ENCODE measurements around the gene EBI3. TPM values are rescaled to one million over a fixed set of nuclear protein-coding genes. Genes with fewer than 3 reads are reported as not detected.
A peak's percentile ranks its signal among the peaks of the same experiment; 100 is the strongest.
"Not testable (repeated sequence)": the region's sequence is repeated elsewhere in the genome, so short reads cannot be mapped to it uniquely, and the experiment has no call there.

EBI3 gene
- polyA plus RNA-seq, 1 donor from 2014 or later, result not detected

DNA sequence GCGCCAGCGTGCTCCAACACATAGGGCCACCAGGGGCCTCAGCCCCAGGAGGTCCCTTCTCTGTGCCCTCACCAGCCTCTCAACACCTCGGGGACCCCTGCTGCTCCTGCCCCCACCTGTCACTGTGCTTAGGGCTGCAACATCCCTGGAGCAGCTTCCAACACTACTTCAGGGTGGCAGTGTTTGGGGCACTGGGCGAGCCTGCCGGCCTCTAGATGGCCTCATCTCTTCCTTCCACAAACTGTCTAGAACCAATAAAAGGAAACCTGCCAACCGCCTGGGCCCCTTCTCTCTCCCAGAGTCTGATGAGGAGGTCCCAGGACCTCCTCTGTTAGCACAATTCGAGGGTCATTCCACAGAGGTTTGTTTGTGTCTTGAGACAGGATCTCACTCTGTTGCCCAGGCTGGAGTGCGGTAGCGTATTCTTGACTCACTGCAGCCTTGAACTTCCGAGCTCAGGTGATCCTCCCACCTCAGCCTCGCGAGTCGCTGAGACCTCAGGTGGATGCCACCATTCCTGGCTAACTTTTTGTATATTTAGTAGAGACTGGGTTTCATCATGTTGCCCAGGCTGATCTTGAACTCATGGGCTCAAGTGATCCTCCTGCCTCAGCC lies 39.6 kb downstream of the EBI3 start:
- no peak overlapping the region for H3K4me3 ChIP-seq (ENCODE audit: low read length)
- H3K36me3 ChIP-seq (ENCODE audit: insufficient read depth, low read length), result no peaks in the 10 kb centered on the region
- H3K9me3 ChIP-seq (ENCODE audit: low read length), result no peaks in the 10 kb centered on the region
- no peak overlapping the region for H3K27ac ChIP-seq (ENCODE audit: low read length)
- H3K79me2 ChIP-seq (replicated peaks; ENCODE audit: insufficient read depth, low read length), result no peaks in the 10 kb centered on the region
- TF ChIP-seq RAD21 (conservative IDR thresholded peaks at IDR 0.05), result no peak
- TF ChIP-seq MXI1 (conservative IDR thresholded peaks at IDR 0.05; ENCODE audit: poor library complexity, severe bottlenecking), result no peak
- TF ChIP-seq TAF1 (IDR thresholded peaks at IDR 0.05; ENCODE audit: low read depth), result no peak
- TF ChIP-seq POLR2AphosphoS5 (IDR thresholded peaks at IDR 0.05), result no peak
- no peak for TF ChIP-seq SMC3 (conservative IDR thresholded peaks at IDR 0.05; ENCODE audit: poor library complexity)
- TF ChIP-seq CTCF (IDR thresholded peaks at IDR 0.05; ENCODE audit: poor library complexity, severe bottlenecking), result no peak
- H2AFZ ChIP-seq (ENCODE audit: low read depth, low read length), result no peak overlapping the region
- no peak overlapping the region for H3K4me2 ChIP-seq (ENCODE audit: low read length)
- H3F3A ChIP-seq (ENCODE audit: insufficient read depth, low read length, poor library complexity, severe bottlenecking), result no peaks in the 10 kb centered on the region
- no peaks in the 10 kb centered on the region for H4K20me1 ChIP-seq (ENCODE audit: insufficient read depth)
- H3K27me3 ChIP-seq (ENCODE audit: insufficient read depth, low read depth, low read length), result no peaks in the 10 kb centered on the region
- H3K9me2 ChIP-seq (ENCODE audit: insufficient read depth, low read length), result no peaks in the 10 kb centered on the region
- no peak overlapping the region for H3K9ac ChIP-seq (ENCODE audit: low read length)

DNA sequence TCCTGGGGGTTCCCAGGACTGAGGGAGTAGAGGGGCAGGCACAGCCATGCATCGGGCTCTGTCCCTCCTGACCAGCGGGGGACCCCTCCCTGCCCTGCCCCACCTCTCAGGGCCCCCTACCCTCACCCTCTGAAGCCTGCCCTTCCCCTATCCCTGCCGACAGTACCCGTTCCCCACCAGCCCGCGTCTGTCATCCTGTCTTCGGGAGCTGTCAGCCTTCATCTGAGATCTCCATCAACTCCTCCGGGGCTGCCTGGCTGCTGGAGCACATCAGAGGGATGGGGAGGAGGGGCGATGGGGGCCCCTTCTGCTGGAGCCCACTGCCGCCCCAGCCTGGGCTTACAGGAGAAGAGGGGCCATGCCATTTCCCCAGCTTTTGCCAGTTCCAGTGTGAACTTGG lies 43.6 kb downstream of the EBI3 start:
- Histone ChIP-seq H3K27ac (ENCODE audit: low read length) (peak overlapping the region; percentile 94), H4K20me1 (ENCODE audit: insufficient read depth) (no peaks in the 10 kb centered on the region), H3K4me2 (ENCODE audit: low read length) (peak overlapping the region; percentile 30), H3K9me3 (ENCODE audit: low read length) (no peaks in the 10 kb centered on the region), H3K9ac (ENCODE audit: low read length) (peak overlapping the region; percentile 69), H2AFZ (ENCODE audit: low read depth, low read length) (no peak overlapping the region), H3K36me3 (ENCODE audit: insufficient read depth, low read length) (no peaks in the 10 kb centered on the region), H3K79me2 (replicated peaks; ENCODE audit: insufficient read depth, low read length) (no peaks in the 10 kb centered on the region), H3K9me2 (ENCODE audit: insufficient read depth, low read length) (no peaks in the 10 kb centered on the region), H3K4me3 (ENCODE audit: low read length) (peak overlapping the region; percentile 53), H3F3A (ENCODE audit: insufficient read depth, low read length, poor library complexity, severe bottlenecking) (no peaks in the 10 kb centered on the region), H3K27me3 (ENCODE audit: insufficient read depth, low read depth, low read length) (no peaks in the 10 kb centered on the region)
- TF ChIP-seq EP300 (conservative IDR thresholded peaks at IDR 0.05; ENCODE audit: poor library complexity, severe bottlenecking) (peak; percentile 87), REST (IDR thresholded peaks at IDR 0.05; ENCODE audit: borderline replicate concordance) (peak; percentile 20), POLR2AphosphoS5 (IDR thresholded peaks at IDR 0.05) (peak; percentile 60), MXI1 (conservative IDR thresholded peaks at IDR 0.05; ENCODE audit: poor library complexity, severe bottlenecking) (no peak)

- H3K9ac ChIP-seq (ENCODE audit: low read length); H3K27me3 ChIP-seq (ENCODE audit: insufficient read depth, low read depth, low read length); H3K4me2 ChIP-seq (ENCODE audit: low read length); H4K20me1 ChIP-seq (ENCODE audit: insufficient read depth); H3K36me3 ChIP-seq (ENCODE audit: insufficient read depth, low read length); H3K79me2 ChIP-seq (replicated peaks; ENCODE audit: insufficient read depth, low read length); H2AFZ ChIP-seq (ENCODE audit: low read depth, low read length); H3K27ac ChIP-seq (ENCODE audit: low read length); H3K9me3 ChIP-seq (ENCODE audit: low read length); H3K9me2 ChIP-seq (ENCODE audit: insufficient read depth, low read length); H3K4me3 ChIP-seq (ENCODE audit: low read length); H3F3A ChIP-seq (ENCODE audit: insufficient read depth, low read length, poor library complexity, severe bottlenecking): not testable (repeated sequence)
These were observed 45.0 kb downstream of the EBI3 start for GRCh38 chr19:4274321-4274686.

Data from neural cell (in vitro differentiated cells).